Gastroesophageal sphincter (tissue), 4 donors: ENCODE results near the gene GRIK1. TPM values are rescaled to one million over a fixed set of nuclear protein-coding genes. Genes with fewer than 3 reads are reported as not detected.

Experiments
- ATAC-seq: fragments of 150-250 bp; one replicate; pipeline ENCODE4 v1.9.1; 2016; ENCODE audit warnings: mild to moderate bottlenecking, moderate library complexity
- H3K27ac ChIP-seq, 4 donors: fragments of 200-600 bp; sonication (generic) in 3 of 4; 1 replicate in 3 of 4; 2 replicates in 1 of 4; pipeline ENCODE4 v1.5.1; 2016 to 2019
- H3K27me3 ChIP-seq: fragments of 200-600 bp; sonication (generic); one replicate; pipeline ENCODE4 v1.5.1; 2019
- H3K36me3 ChIP-seq, 2 donors: fragments of 200-600 bp; sonication (generic); one replicate each; pipeline ENCODE4 v1.5.1; 2019; ENCODE audit warnings: control low read depth in 1 of 2
- H3K4me1 ChIP-seq, 3 donors: fragments of 200-600 bp; sonication (generic); 1 replicate in 2 of 3; 2 replicates in 1 of 3; pipeline ENCODE4 v1.5.1; 2016 to 2019; ENCODE audit warnings: control low read depth in 2 of 3
- H3K4me3 ChIP-seq, 2 donors: fragments of 200-600 bp; sonication (generic); one replicate each; pipeline ENCODE4 v1.5.1; 2019; ENCODE audit warnings: mild to moderate bottlenecking in 1 of 2, moderate library complexity in 1 of 2
- H3K9me3 ChIP-seq, 3 donors: fragments of 200-600 bp; sonication (generic); one replicate each; pipeline ENCODE4 v1.5.1; 2017 to 2019; ENCODE audit warnings: control low read depth in 2 of 3
- CTCF ChIP-seq, 4 experiments: fragments of 200-600 bp in 2 of 4; fragments of 450-650 bp in 2 of 4; sonication (generic) in 1 of 4; IDR thresholded peaks; one replicate each; pipeline ENCODE4 v1.5.1; 2017 to 2019; ENCODE audit warnings: antibody characterized with exemption in 4 of 4, mild to moderate bottlenecking in 2 of 4, moderate library complexity in 2 of 4
- EP300 ChIP-seq: sonication (generic); formaldehyde crosslinking; IDR thresholded peaks from one replicate; pipeline ENCODE4 v1.6.1; 2017; ENCODE audit warnings: antibody characterized with exemption, mild to moderate bottlenecking
- POLR2A ChIP-seq, 2 donors: fragments of 450-650 bp; IDR thresholded peaks; one replicate each; pipeline ENCODE4 v1.6.1; 2017; ENCODE audit warnings: antibody characterized with exemption in 2 of 2, mild to moderate bottlenecking in 2 of 2, moderate library complexity in 1 of 2
- POLR2AphosphoS5 ChIP-seq: sonication (generic); formaldehyde crosslinking; IDR thresholded peaks from one replicate; pipeline ENCODE4 v1.6.1; 2017; ENCODE audit warnings: antibody characterized with exemption
- WGBS, 2 donors: methylation state at CpG; one replicate each; pipeline ENCODE4 v1.1.5; 2018; ENCODE audit warnings: low coverage in 1 of 2; 5-methylcytosine and 5-hydroxymethylcytosine counted together
- total RNA-seq, 4 donors: library from RNA; depleted of rRNA; stranded (reverse); fragments of >200 nt; gene quantifications; one replicate each; pipeline ENCODE4 v1.1.0, GENCODE V29; 2016

Gene GRIK1
- total RNA-seq, 4 donors from 2014 or later = 0.32 to 0.67 TPM; not detected in 2

GRCh38 chr21:29496337-29496736 is 443.5 kb downstream of the GRIK1 start:
- Histone ChIP-seq H3K27ac (no peak overlapping the region), H3K4me3 (no peak overlapping the region), H3K4me1 (no peaks in the 10 kb centered on the region), H3K36me3 (peaks cover 0 to 6% of the 10 kb centered on the region in 2 donors), H3K27me3 (no peaks in the 10 kb centered on the region), H3K9me3 (peaks cover 0 to 7% (median 0%) of the 10 kb centered on the region in 3 donors)
- 43 to 73% methylated on average over 1 of the region's 1 CpG for WGBS, 2 donors
- no peak for ATAC-seq
- no peak for TF ChIP-seq EP300
- TF ChIP-seq CTCF (IDR thresholded peaks at IDR 0.05) = no peak
- TF ChIP-seq POLR2A (IDR thresholded peaks at IDR 0.05) = no peak
- no peak for TF ChIP-seq POLR2AphosphoS5

GRCh38 chr21:29490016-29490415 is 449.8 kb downstream of the GRIK1 start:
- WGBS, 2 donors = 81 to 98% methylated on average over 3 of the region's 3 CpGs
- no peak for ATAC-seq

GRCh38 chr21:29487154-29487553 is 452.6 kb downstream of the GRIK1 start:
- WGBS, 2 donors = 58 to 64% methylated on average over 2 to 4 of the region's 4 CpGs
- Histone ChIP-seq H3K27ac (no peak overlapping the region), H3K36me3 (no peaks in the 10 kb centered on the region), H3K4me3 (no peak overlapping the region), H3K9me3 (no peaks in the 10 kb centered on the region), H3K4me1 (no peaks in the 10 kb centered on the region), H3K27me3 (no peaks in the 10 kb centered on the region)
- ATAC-seq = no peak
- TF ChIP-seq POLR2A (IDR thresholded peaks at IDR 0.05) (no peak), POLR2AphosphoS5 (no peak), EP300 (no peak), CTCF (IDR thresholded peaks at IDR 0.05) (no peak)

More at GRCh38 chr21:29490016-29490415, 449.8 kb downstream of the GRIK1 start:
- H3K27me3 ChIP-seq = no peaks in the 10 kb centered on the region
- no peak overlapping the region for H3K4me3 ChIP-seq
- H3K4me1 ChIP-seq = no peaks in the 10 kb centered on the region
- no peak for TF ChIP-seq CTCF (IDR thresholded peaks at IDR 0.05)
- no peak for TF ChIP-seq POLR2A (IDR thresholded peaks at IDR 0.05)
- TF ChIP-seq POLR2AphosphoS5 = no peak
- TF ChIP-seq EP300 = no peak
- no peaks in the 10 kb centered on the region for H3K36me3 ChIP-seq
- no peaks in the 10 kb centered on the region for H3K9me3 ChIP-seq
- H3K27ac ChIP-seq = no peak overlapping the region

Other genes with a start within 250 kb of the GRIK1 start
- gene CLDN17, start 226.8 kb upstream of the GRIK1 start, total RNA-seq = not detected